ENCODE data around the gene KLF4.

KLF4 gene

GRCh38 chr9:107489687-107490605 is at the start of gene KLF4:
KLF4 (minus strand) TSS chr9:107489769; CDS start chr9:107489172, 597 bp downstream.
- no peaks in the 10 kb centered on the region for H3K4me1 ChIP-seq (ENCODE audit: insufficient read depth, poor library complexity, severe bottlenecking)
- peaks cover 30% of the 10 kb centered on the region for H3K36me3 ChIP-seq (ENCODE audit: low read depth)
- H3K27me3 ChIP-seq (ENCODE audit: insufficient read depth, poor library complexity, severe bottlenecking): no peaks in the 10 kb centered on the region
- H3K4me3 ChIP-seq (ENCODE audit: severe bottlenecking): peak within 1 kb of the TSS; percentile 65
- DNase-seq (ENCODE audit: low spot score): peak; percentile 87
- H3K27ac ChIP-seq (ENCODE audit: poor library complexity, severe bottlenecking): peak within 1 kb of the TSS; percentile 33
- no peaks in the 10 kb centered on the region for H3K9me3 ChIP-seq (ENCODE audit: severe bottlenecking)
- TF ChIP-seq CTCF (IDR thresholded peaks at IDR 0.05; ENCODE audit: poor library complexity, severe bottlenecking): no peak
- ATAC-seq (ENCODE audit: low read depth): peak; percentile 59

- DNase-seq (ENCODE audit: low spot score) (no peak), ATAC-seq (ENCODE audit: low read depth) (no peak)
- Histone ChIP-seq H3K36me3 (ENCODE audit: low read depth) (no peaks in the 10 kb centered on the region), H3K4me1 (ENCODE audit: insufficient read depth, poor library complexity, severe bottlenecking) (no peaks in the 10 kb centered on the region), H3K9me3 (ENCODE audit: severe bottlenecking) (no peaks in the 10 kb centered on the region), H3K4me3 (ENCODE audit: severe bottlenecking) (no peak overlapping the region), H3K27me3 (ENCODE audit: insufficient read depth, poor library complexity, severe bottlenecking) (no peaks in the 10 kb centered on the region), H3K27ac (ENCODE audit: poor library complexity, severe bottlenecking) (no peak overlapping the region)
- TF ChIP-seq CTCF (IDR thresholded peaks at IDR 0.05; ENCODE audit: poor library complexity, severe bottlenecking): no peak
Measured at GRCh38 chr9:107536462-107536861, 46.9 kb upstream of the KLF4 start.

GRCh38 chr9:107534510-107535078 is 45.0 kb upstream of the KLF4 start:
- DNase-seq (ENCODE audit: low spot score) (no peak), ATAC-seq (ENCODE audit: low read depth) (no peak)
- Histone ChIP-seq H3K36me3 (ENCODE audit: low read depth) (no peaks in the 10 kb centered on the region), H3K27me3 (ENCODE audit: insufficient read depth, poor library complexity, severe bottlenecking) (no peaks in the 10 kb centered on the region), H3K27ac (ENCODE audit: poor library complexity, severe bottlenecking) (no peak overlapping the region), H3K4me3 (ENCODE audit: severe bottlenecking) (no peak overlapping the region), H3K4me1 (ENCODE audit: insufficient read depth, poor library complexity, severe bottlenecking) (no peaks in the 10 kb centered on the region), H3K9me3 (ENCODE audit: severe bottlenecking) (no peaks in the 10 kb centered on the region)
- no peak for TF ChIP-seq CTCF (IDR thresholded peaks at IDR 0.05; ENCODE audit: poor library complexity, severe bottlenecking)

GRCh38 chr9:107530679-107531078 is 41.1 kb upstream of the KLF4 start:
- Histone ChIP-seq H3K9me3 (ENCODE audit: severe bottlenecking) (no peaks in the 10 kb centered on the region), H3K27me3 (ENCODE audit: insufficient read depth, poor library complexity, severe bottlenecking) (no peaks in the 10 kb centered on the region), H3K36me3 (ENCODE audit: low read depth) (no peaks in the 10 kb centered on the region), H3K4me1 (ENCODE audit: insufficient read depth, poor library complexity, severe bottlenecking) (no peaks in the 10 kb centered on the region), H3K4me3 (ENCODE audit: severe bottlenecking) (no peak overlapping the region), H3K27ac (ENCODE audit: poor library complexity, severe bottlenecking) (no peak overlapping the region)
- DNase-seq (ENCODE audit: low spot score) (no peak), ATAC-seq (ENCODE audit: low read depth) (no peak)
- no peak for TF ChIP-seq CTCF (IDR thresholded peaks at IDR 0.05; ENCODE audit: poor library complexity, severe bottlenecking)
